GM23248 (cell line): ENCODE results near the gene HSPB7. TPM values are rescaled to one million over a fixed set of nuclear protein-coding genes. Genes with fewer than 3 reads are reported as not detected.
A peak's percentile ranks its signal among the peaks of the same experiment; 100 is the strongest.

Experiments used
- DNase-seq: peaks from one replicate; pipeline ENCODE4 v3.0.0-alpha.2; 2015
- H2AFZ ChIP-seq: fragments of 200-600 bp; sonication (generic); 2 replicates; pipeline ENCODE4 v1.6.1; 2016; ENCODE audit warnings: antibody characterized with exemption
- H3F3A ChIP-seq: fragments of 200-600 bp; sonication (generic); 2 replicates; pipeline ENCODE4 v1.6.1; 2016; ENCODE audit warnings: mild to moderate bottlenecking, antibody characterized with exemption, mixed run types; ENCODE audit not compliant: insufficient read depth
- H3K27ac ChIP-seq: fragments of 200-600 bp; sonication (generic); 2 replicates; pipeline ENCODE4 v1.5.1; 2016; ENCODE audit warnings: mild to moderate bottlenecking
- H3K27me3 ChIP-seq: fragments of 200-600 bp; sonication (generic); replicated peaks from 2 replicates; pipeline ENCODE4 v1.6.1; 2016; ENCODE audit warnings: mild to moderate bottlenecking; ENCODE audit not compliant: insufficient read depth
- H3K36me3 ChIP-seq: fragments of 200-600 bp; sonication (generic); 2 replicates; pipeline ENCODE4 v1.6.1; 2016; ENCODE audit warnings: low read depth, mild to moderate bottlenecking
- H3K4me1 ChIP-seq: fragments of 200-600 bp; sonication (generic); 2 replicates; pipeline ENCODE4 v1.6.1; 2016; ENCODE audit warnings: mild to moderate bottlenecking; ENCODE audit not compliant: insufficient read depth
- H3K4me2 ChIP-seq: fragments of 200-600 bp; sonication (generic); one replicate; pipeline ENCODE4 v1.6.1; 2016; ENCODE audit warnings: mild to moderate bottlenecking; ENCODE audit not compliant: unreplicated experiment
- H3K4me3 ChIP-seq: fragments of 200-600 bp; sonication (generic); 2 replicates; pipeline ENCODE4 v1.5.1; 2016; ENCODE audit warnings: mild to moderate bottlenecking
- H3K79me2 ChIP-seq: fragments of 200-600 bp; sonication (generic); 2 replicates; pipeline ENCODE4 v1.6.1; 2016; ENCODE audit warnings: mild to moderate bottlenecking; ENCODE audit not compliant: insufficient read depth
- H3K9ac ChIP-seq: fragments of 200-600 bp; sonication (generic); 2 replicates; pipeline ENCODE4 v1.6.1; 2016; ENCODE audit warnings: mild to moderate bottlenecking
- H3K9me2 ChIP-seq: fragments of 200-600 bp; sonication (generic); 2 replicates; pipeline ENCODE4 v1.6.1; 2016; ENCODE audit warnings: mixed run types, mild to moderate bottlenecking, moderate library complexity; ENCODE audit not compliant: insufficient read depth
- H3K9me3 ChIP-seq: fragments of 200-600 bp; sonication (generic); one replicate; pipeline ENCODE4 v1.6.1; 2017; ENCODE audit warnings: low read depth
- H4K20me1 ChIP-seq: fragments of 200-600 bp; sonication (generic); 2 replicates; pipeline ENCODE4 v1.6.0; 2016; ENCODE audit not compliant: insufficient read depth
- EZH2 ChIP-seq: fragments of 200-600 bp; sonication (generic); IDR thresholded peaks from 2 replicates; pipeline ENCODE4 v1.6.1; 2018; ENCODE audit warnings: antibody characterized with exemption, mild to moderate bottlenecking; ENCODE audit not compliant: insufficient read depth, poor library complexity, severe bottlenecking
- EZH2phosphoT487 ChIP-seq: fragments of 200-600 bp; sonication (generic); IDR thresholded peaks from 2 replicates; pipeline ENCODE4 v1.6.1; 2018; ENCODE audit warnings: antibody characterized with exemption, moderate library complexity, mild to moderate bottlenecking, low read depth; ENCODE audit not compliant: insufficient read depth
- WGBS, 2 experiments: methylation state at CpG; one replicate each; pipeline ENCODE4 v1.1.6; 2015 to 2017; ENCODE audit warnings: low lambda C conversion rate in 2 of 2, low coverage in 1 of 2; ENCODE audit errors: missing lambda C conversion rate in 2 of 2; 5-methylcytosine and 5-hydroxymethylcytosine counted together
- in situ Hi-C: fragments of 300-500 bp; cut with MboI; formaldehyde crosslinking; loops from 2 replicates; pipeline ENCODE4 v1.15.0; 2020
- polyA plus RNA-seq: library from polyadenylated mRNA; unstranded; fragments of >200 nt; fragmentation: Nextera tagmentation; extraction: Ambion mirVana; gene quantifications from 2 replicates; pipeline ENCODE4 v1.2.1, GENCODE V29; 2016
- small RNA-seq: library from RNA; depleted of rRNA; stranded (forward); fragments of <200 nt; gene quantifications from one replicate; pipeline ENCODE3, GENCODE V24; 2014; ENCODE audit warnings: low read depth, low replicate concordance
- total RNA-seq: library from RNA; depleted of rRNA; stranded (reverse); fragments of >200 nt; shearing (Covaris generic); gene quantifications from 2 replicates; pipeline ENCODE4 v1.2.3, GENCODE V29; 2014; rRNA removed

HSPB7 gene
- total and polyA plus RNA-seq, 2 experiments from 2014 or later, result 22.9 to 111 TPM

- no peaks in the 10 kb centered on the region for H3K9me3 ChIP-seq
- in situ Hi-C loops, result no loop called here
- no peak for TF ChIP-seq EZH2
- 30% methylated on average over 18 of the region's 18 CpGs for WGBS, 2 experiments
- H2AFZ ChIP-seq, result peak overlapping the region; percentile 49; the same call in 1 of the 2 replicates
- H3K79me2 ChIP-seq, result peaks cover 83% of the 10 kb centered on the region
- peak overlapping the region; percentile 72 for H3K4me2 ChIP-seq
- peaks cover 45% of the 10 kb centered on the region for H3K4me1 ChIP-seq
- H3K9ac ChIP-seq, result peak overlapping the region; percentile 70
- peak; percentile 86 for DNase-seq
- H3K9me2 ChIP-seq, result no peaks in the 10 kb centered on the region
- H4K20me1 ChIP-seq, result no peaks in the 10 kb centered on the region; the same call in 1 of the 2 replicates
- H3F3A ChIP-seq, result peaks cover 55% of the 10 kb centered on the region
- H3K36me3 ChIP-seq, result no peaks in the 10 kb centered on the region
- H3K27ac ChIP-seq, result peak overlapping the region; percentile 90
- no peaks in the 10 kb centered on the region for H3K27me3 ChIP-seq
- peak overlapping the region; percentile 38 for H3K4me3 ChIP-seq
These were observed 51.5 kb downstream of the HSPB7 start for GRCh38 chr1:15966081-15966955.

GRCh38 chr1:15965228-15965767 lies 52.5 kb downstream of the HSPB7 start:
- peak overlapping the region; percentile 90 for H3K27ac ChIP-seq
- in situ Hi-C loops, result no loop called here

More at GRCh38 chr1:15965228-15965767, 52.5 kb downstream of the HSPB7 start:
- H3K9me2 ChIP-seq, result no peaks in the 10 kb centered on the region
- H3K36me3 ChIP-seq, result no peaks in the 10 kb centered on the region
- H3K9ac ChIP-seq, result peak overlapping the region; percentile 70
- peak overlapping the region; percentile 38 for H3K4me3 ChIP-seq
- no peaks in the 10 kb centered on the region for H3K27me3 ChIP-seq
- DNase-seq, result peak; percentile 88
- 1 to 2% methylated on average over 7 of the region's 7 CpGs for WGBS, 2 experiments
- H3K4me1 ChIP-seq, result peaks cover 45% of the 10 kb centered on the region
- H4K20me1 ChIP-seq, result no peaks in the 10 kb centered on the region; the same call in 1 of the 2 replicates
- H3K4me2 ChIP-seq, result peak overlapping the region; percentile 72
- TF ChIP-seq EZH2phosphoT487, result 0 out of 2 replicates have a peak, but pooled peaks have one; percentile 39
- TF ChIP-seq EZH2, result no peak
- no peaks in the 10 kb centered on the region for H3K9me3 ChIP-seq
- peaks cover 83% of the 10 kb centered on the region for H3K79me2 ChIP-seq
- peaks cover 55% of the 10 kb centered on the region for H3F3A ChIP-seq
- no peak overlapping the region for H2AFZ ChIP-seq

Small RNA genes within 50 kb of the gene (small RNA-seq; reads per million reads assigned to genes)
- gene AL355994.1 (not detected), gene AL355994.5 (not detected)

Other genes with a start within 250 kb of the HSPB7 start
- 0.32 and 0.51 TPM in 2 replicates for gene UQCRHL, start 210.4 kb downstream of the HSPB7 start, total RNA-seq
- 0.60 and 0.65 TPM in 2 replicates for gene UQCRHL, start 210.4 kb downstream of the HSPB7 start, polyA plus RNA-seq
- 12.5 and 16.5 TPM in 2 replicates for gene SPEN, start 170.3 kb downstream of the HSPB7 start, total RNA-seq
- 16.7 and 17.2 TPM in 2 replicates for gene SPEN, start 170.3 kb downstream of the HSPB7 start, polyA plus RNA-seq
- 33.2 and 50.7 TPM in 2 replicates for gene ZBTB17, start 41.9 kb downstream of the HSPB7 start, total RNA-seq
- gene ZBTB17, start 41.9 kb downstream of the HSPB7 start, polyA plus RNA-seq, result 20.5 and 25.1 TPM in 2 replicates
- not detected in 2 replicates for gene SRARP, start 13.8 kb downstream of the HSPB7 start, total RNA-seq
- gene SRARP, start 13.8 kb downstream of the HSPB7 start, polyA plus RNA-seq, result not detected in 2 replicates
- gene CLCNKA, start 4.0 kb upstream of the HSPB7 start, total RNA-seq, result not detected in 2 replicates
- not detected in 2 replicates for gene CLCNKA, start 4.0 kb upstream of the HSPB7 start, polyA plus RNA-seq
- not detected in 2 replicates for gene CLCNKB, start 25.7 kb upstream of the HSPB7 start, total RNA-seq
- 0.11 TPM in 1 of 2 replicates, not detected in the other for gene CLCNKB, start 25.7 kb upstream of the HSPB7 start, polyA plus RNA-seq
- 0.51 and 0.97 TPM in 2 replicates for gene FAM131C, start 55.6 kb upstream of the HSPB7 start, total RNA-seq
- 1.3 and 1.8 TPM in 2 replicates for gene FAM131C, start 55.6 kb upstream of the HSPB7 start, polyA plus RNA-seq
- gene EPHA2, start 138.0 kb upstream of the HSPB7 start, total RNA-seq, result 20.4 and 21.7 TPM in 2 replicates
- gene EPHA2, start 138.0 kb upstream of the HSPB7 start, polyA plus RNA-seq, result 8.0 and 8.8 TPM in 2 replicates
- gene ARHGEF19, start 194.6 kb upstream of the HSPB7 start, total RNA-seq, result 8.6 and 12.1 TPM in 2 replicates
- 13.3 and 14.2 TPM in 2 replicates for gene ARHGEF19, start 194.6 kb upstream of the HSPB7 start, polyA plus RNA-seq
- gene CPLANE2, start 219.1 kb upstream of the HSPB7 start, total RNA-seq, result 9.7 and 16.5 TPM in 2 replicates
- 2.6 and 3.5 TPM in 2 replicates for gene CPLANE2, start 219.1 kb upstream of the HSPB7 start, polyA plus RNA-seq